NOMO-1 (cell line): ENCODE measurements around the gene CRIM1.

Experiments used
- DNase-seq, 2 experiments: peaks; one replicate each; lab custom pipeline; 2025; ENCODE audit not compliant: unreplicated experiment in 2 of 2; lab: John Stamatoyannopoulos, UW

Gene CRIM1

DNA sequence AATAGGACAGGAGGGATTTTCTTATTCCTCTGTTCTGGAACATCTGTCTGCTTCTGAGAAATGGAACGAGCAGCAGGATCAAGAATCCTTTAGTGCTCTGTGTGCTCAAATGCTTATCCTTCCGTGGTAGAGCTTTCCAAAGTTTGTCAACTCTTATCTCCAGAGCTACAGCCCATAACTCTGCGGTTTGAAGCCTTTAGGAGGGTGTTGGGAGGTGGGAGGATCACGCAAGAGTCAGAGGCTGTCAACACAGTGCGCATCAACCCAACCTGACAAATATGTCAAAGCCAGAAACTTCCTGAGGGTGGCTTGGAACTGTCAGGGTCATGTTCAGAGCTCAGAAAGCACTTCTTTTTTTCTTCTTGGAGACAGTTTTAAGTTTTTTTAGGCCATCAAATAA is 95.9 kb downstream of the CRIM1 start:
- no peak for DNase-seq

DNA sequence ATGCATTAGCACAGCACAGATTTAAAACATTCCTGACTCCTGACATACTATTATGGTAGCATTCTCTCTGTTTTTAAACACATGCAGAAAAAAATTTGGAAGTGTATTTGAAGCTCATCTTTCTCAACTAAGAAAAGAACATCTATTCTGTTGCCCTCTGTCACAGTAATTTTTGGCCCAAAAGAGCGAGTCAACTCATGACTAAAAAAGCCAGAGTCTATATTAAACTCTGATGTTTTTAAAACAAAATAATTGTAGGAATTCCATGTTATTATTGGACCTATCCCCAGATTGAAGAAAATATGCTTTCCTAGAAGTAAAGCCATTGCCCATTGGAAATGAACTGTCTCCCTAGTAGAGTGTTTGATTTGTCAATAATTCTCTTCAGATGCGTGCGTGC is 96.7 kb downstream of the CRIM1 start:
- DNase-seq: no peak

DNA sequence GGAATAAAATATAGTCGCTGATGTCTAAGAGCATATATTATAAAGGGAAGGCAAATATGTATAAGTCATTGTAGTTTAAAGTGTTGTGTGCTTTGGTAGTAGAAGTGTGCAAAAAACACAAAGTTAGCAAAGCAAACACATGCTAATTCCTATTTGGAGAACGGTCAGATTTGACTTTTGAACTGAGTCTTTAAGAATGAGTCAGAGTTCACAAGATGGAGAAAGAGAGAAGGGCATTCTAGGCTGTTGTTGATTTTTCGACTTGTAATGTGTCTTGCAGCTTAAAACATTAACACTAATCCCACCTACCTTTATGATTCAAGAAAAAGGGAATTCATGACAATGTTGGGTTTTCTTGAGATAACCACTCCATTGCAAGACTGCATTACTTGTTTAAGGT is 98.1 kb downstream of the CRIM1 start:
- no peak for DNase-seq

- no peak for DNase-seq
Measured at GRCh38 chr2:36455011-36455410, 99.4 kb downstream of the CRIM1 start.

DNA sequence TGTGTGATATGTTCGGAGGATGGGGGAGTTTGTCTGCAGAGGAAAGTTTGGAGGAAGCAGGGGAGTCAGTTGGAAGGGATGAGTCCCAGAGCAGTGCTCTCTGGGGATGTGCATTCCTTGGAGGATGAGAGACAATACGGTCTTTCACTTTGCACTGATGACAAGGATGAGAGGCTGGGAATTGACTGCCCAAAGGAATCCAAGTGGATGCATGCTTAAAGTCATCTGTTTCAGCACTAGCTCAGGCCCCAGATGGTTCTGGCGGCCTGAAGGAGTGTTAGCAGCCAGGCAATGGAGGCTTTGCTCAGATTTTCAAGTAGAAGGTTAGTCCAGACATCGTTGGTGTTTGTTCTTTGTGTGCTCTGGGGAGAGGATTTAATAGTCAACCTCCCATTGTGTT is 100.2 kb downstream of the CRIM1 start:
- DNase-seq: no peak

DNA sequence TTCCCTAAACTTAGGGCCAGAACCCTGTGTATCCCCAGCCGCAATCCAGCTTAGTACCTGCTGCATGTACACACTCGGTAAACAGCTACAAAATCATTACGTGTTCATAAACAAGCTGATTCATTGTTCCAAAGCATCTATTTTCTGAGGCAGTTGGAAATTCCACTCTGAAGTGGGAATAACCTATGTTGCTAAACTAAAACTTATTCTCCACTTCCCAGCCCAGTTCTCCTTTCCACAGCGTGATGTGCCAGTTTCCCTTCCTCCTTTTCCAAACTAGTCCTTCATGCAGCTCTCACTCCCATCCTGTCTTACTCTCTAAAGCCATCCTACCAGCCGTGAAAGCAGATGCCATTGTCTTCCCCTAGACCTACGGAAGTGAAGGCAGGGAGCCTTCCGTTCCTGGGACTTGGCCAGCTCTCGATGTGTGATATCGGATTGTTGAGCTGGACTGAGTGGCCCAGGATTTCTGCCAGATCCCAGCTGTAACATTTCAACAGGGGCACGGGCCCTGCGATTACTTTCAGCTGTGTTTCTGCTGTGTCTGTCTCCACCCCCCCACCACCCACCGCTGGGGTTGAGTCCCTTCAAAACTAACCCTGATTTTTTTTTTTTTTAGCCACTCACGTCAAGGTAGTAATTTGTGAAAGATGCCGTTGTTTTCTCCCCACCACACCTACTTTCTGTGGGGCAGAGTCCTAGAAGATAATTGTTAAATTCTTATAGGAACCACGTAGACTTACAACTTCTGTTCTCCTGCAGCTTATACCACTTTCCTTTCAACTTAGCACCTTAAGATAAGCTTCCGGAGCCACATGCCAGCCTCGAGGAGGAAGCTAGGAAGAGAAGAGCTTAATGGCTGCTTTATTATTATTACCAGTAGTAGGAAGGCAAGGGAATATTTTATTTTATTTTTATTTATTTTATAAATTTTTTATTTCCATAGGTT is 100.9 kb downstream of the CRIM1 start:
- no peak for DNase-seq

DNA sequence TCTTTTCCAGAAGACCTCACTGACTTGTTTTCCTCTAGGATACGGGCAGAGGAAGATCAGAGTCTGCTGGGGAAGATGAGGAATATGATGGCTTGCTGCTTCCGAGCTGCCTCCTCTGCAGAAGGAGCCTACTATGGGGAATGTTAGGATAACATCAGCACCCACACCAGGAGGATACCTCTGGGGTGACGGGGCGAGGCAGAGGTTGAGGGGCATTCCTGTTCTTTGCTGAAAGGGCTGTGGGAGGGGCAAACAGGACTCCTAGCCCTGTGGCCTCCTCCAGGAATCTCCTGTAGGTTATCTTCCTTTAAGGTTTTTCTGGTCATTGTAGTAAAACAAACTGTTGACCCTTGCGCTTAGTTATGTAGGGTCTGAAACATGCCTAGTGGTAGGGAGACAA is 102.5 kb downstream of the CRIM1 start:
- DNase-seq: no peak

- no peak for DNase-seq
Measured at GRCh38 chr2:36459725-36460137, 104.2 kb downstream of the CRIM1 start.

GRCh38 chr2:36461039-36461681 is 105.6 kb downstream of the CRIM1 start:
- no peak for DNase-seq

GRCh38 chr2:36462311-36462935 is 106.8 kb downstream of the CRIM1 start:
- no peak for DNase-seq

- no peak for DNase-seq
Measured at GRCh38 chr2:36463365-36463764, 107.8 kb downstream of the CRIM1 start.

DNA sequence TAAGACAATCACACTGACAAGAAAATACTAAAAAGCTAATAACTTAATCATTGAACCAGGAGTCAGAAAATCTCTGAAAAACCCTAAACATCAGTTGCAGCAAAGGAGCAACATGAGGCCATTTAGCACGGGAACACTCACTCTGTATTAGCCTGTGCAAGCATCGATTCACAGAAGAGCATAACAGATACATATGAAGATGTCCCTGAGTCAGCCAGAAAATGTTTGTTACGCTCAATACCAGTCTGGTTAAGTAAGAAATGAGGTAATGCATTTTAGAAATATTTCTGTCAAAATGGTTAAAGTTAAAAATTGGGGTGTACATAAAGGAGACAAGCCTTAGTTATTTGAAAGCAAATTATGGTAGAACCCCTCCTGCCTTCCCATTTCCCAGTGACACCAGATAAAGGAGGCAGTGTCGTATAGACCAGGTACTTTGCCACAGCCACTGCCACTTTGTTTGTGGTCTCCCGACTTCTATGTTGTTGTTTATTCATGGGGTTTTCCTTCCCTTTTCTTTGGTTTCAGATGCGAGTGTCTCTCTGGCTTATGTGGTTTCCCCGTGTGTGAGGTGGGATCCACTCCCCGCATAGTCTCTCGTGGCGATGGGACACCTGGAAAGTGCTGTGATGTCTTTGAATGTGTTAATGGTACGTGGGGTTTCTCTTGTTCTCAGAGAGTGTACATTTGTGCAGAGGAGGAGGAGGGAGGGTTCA is 108.6 kb downstream of the CRIM1 start:
- DNase-seq: no peak

- DNase-seq: no peak
Measured at GRCh38 chr2:36466135-36466534, 110.6 kb downstream of the CRIM1 start.

GRCh38 chr2:36468463-36469105 is 113.0 kb downstream of the CRIM1 start:
- no peak for DNase-seq

GRCh38 chr2:36469106-36469477 is 113.5 kb downstream of the CRIM1 start:
- no peak for DNase-seq

DNA sequence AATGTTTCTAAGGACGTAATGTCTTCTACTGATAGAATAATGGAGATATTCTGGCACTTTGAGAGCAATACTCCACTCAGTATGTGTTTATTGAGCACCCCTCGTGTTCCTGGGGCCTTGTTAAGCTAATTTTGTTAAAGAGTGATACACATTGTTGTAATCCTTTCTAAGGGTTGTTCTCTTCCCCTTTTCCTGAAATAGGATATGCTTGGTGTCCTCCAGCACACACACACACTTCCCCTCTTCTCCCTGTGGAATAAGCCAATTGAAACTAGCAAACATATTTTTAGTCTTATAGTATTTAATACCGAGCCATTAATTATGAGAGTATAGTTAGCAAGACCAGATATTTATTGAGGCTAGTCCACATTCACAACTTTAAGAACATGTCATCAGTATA is 114.1 kb downstream of the CRIM1 start:
- DNase-seq: no peak

DNA sequence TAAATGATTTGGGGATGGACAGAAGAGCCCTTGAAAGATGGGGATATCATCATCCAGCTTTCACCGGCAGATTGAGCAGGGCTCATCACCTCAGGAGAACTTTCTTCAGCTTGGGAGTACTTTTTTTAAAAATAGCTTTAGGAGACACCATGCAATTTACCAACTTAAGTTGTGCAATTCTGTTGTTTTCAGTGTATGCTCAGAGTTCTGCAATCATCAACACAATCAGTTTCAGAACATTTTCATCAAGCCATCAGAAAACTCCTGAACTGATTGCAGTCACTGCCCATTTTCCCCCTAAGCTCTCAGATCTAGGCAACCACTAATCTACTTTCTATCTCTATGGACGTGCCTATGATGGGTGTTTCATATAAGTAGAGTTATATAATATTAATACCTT is 117.7 kb downstream of the CRIM1 start:
- DNase-seq: no peak

DNA sequence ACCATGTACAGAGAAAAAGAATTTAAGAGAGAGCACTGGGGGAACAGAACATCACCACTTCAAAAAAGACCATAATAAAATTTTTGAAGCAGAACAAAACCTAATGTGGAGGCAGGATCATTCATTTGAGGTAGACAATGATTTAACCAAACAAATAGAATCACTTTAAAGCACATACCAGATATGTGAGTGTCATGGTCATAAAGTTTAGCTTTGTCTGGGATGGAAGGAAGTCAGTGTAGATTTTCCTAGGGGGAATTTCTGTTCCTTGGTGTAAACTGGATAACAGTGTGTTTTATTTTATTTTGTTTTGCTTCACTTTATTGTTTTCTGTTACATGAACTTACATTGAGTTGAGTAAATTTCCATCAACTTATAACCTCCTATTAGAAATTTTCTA is 120.8 kb downstream of the CRIM1 start:
- no peak for DNase-seq

DNA sequence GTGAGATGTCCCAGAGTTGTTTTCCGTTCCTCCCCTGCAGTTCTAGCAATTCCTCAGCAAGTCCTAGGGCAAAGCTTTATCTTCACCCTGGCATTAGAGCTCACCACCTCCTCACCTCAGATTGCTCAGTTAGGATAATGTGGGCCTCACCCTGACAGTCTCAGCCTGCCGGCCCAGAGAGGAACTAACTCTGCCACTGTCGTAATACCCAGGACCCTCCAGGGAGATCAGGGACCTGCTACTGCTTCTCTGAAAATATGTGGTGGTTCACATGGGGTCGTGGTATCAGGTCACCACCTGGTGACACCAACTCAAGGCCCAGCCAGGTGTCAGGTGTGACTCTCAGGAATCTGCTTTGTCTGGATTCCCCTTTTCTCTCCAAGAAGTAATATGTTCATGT is 121.7 kb downstream of the CRIM1 start:
- DNase-seq: peak in 1 of 2 experiments; percentile 7

DNA sequence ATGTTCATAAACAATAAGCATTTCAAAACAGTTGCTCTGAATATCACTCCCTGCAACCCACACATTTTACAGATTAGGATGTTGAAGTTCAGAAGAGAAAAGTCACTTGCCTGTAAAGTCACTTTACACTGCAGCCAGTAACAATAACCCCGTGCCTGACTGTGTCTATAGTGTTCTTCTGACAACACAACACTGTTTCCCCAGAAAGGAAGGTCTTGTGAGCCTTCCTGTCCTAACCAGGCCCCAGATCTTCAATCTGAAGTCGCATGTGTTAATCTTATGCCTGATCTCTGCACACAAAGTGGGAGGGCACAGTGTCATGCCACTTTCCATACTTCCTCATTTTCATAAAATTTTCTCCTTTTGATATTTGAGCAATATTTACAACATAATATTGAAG is 122.2 kb downstream of the CRIM1 start:
- peak; percentile 19 to 27 for DNase-seq

- DNase-seq: no peak
Measured at GRCh38 chr2:36478332-36478738, 122.8 kb downstream of the CRIM1 start.
